K562 (cell line): ENCODE data around the gene C22orf39. TPM values are rescaled to one million over a fixed set of nuclear protein-coding genes. Genes with fewer than 3 reads are reported as not detected.

Source experiments
- FOXO4 ChIP-seq: fragments of 450-650 bp; formaldehyde crosslinking; IDR thresholded peaks from 2 replicates; pipeline ENCODE4 v1.4.0; 2020; ENCODE audit warnings: mild to moderate bottlenecking, moderate library complexity
- KLF16 ChIP-seq: IDR thresholded peaks from 2 replicates; pipeline ENCODE4 v1.6.1; 2016; ENCODE audit warnings: antibody characterized with exemption
- MXI1 ChIP-seq: IDR thresholded peaks from 2 replicates; pipeline ENCODE4 v1.6.1; 2011; ENCODE audit warnings: low read depth, mild to moderate bottlenecking, improper control_type of control experiment, low read length
- PHB ChIP-seq: fragments of 250-450 bp; sonication (Bioruptor Pico); IDR thresholded peaks from 2 replicates; pipeline ENCODE4 v1.5.0; 2021
- POLR2A ChIP-seq: fragments of 450-650 bp; conservative IDR thresholded peaks from 2 replicates; pipeline ENCODE4 v1.6.1; 2016
- RAD21 ChIP-seq, 2 experiments: fragments of 250-450 bp in 1 of 2; fragments of 450-650 bp in 1 of 2; sonication (Bioruptor Pico) in 1 of 2; formaldehyde crosslinking in 1 of 2; IDR thresholded peaks in 1 of 2; conservative IDR thresholded peaks in 1 of 2; 2 replicates each; pipeline versions ENCODE4 v1.4.0 to v1.8.0; 2020 to 2022; ENCODE audit warnings: mild to moderate bottlenecking in 2 of 2, moderate library complexity in 1 of 2
- RAD51 ChIP-seq: fragments of 450-650 bp; IDR thresholded peaks from 2 replicates; pipeline ENCODE4 v1.7.1; 2016; ENCODE audit warnings: low read depth, mild to moderate bottlenecking, borderline replicate concordance
- SOX6 ChIP-seq: fragments of 450-650 bp; IDR thresholded peaks from 2 replicates; pipeline ENCODE4 v1.6.1; 2014; ENCODE audit warnings: mild to moderate bottlenecking
- SRF ChIP-seq, 2 experiments: fragments of 250-450, 450-650 bp in 1 of 2; sonication (Bioruptor Pico) in 1 of 2; sonication (generic) in 1 of 2; formaldehyde crosslinking; IDR thresholded peaks; 2 replicates each; pipeline versions ENCODE4 v1.5.0 to v1.5.1; 2020 to 2022; ENCODE audit warnings: mild to moderate bottlenecking in 1 of 2, missing genetic modification reagents in 1 of 2
- SUPT5H ChIP-seq: fragments of 450-650 bp; IDR thresholded peaks from 2 replicates; pipeline ENCODE4 v1.6.1; 2016
- YBX1 ChIP-seq: fragments of 450-650 bp; IDR thresholded peaks from 2 replicates; pipeline ENCODE4 v1.7.1; 2016; ENCODE audit warnings: mild to moderate bottlenecking
- ZBTB40 ChIP-seq, 2 experiments: fragments of 450-650 bp in 1 of 2; sonication (generic) in 1 of 2; formaldehyde crosslinking in 1 of 2; IDR thresholded peaks; 2 replicates each; pipeline versions ENCODE4 v1.7.1 to v1.9.0; 2016 to 2022; ENCODE audit warnings: inconsistent platforms in 1 of 2, mild to moderate bottlenecking in 1 of 2, missing genetic modification reagents in 1 of 2
- ZFPM2 ChIP-seq: fragments of 250-450 bp; sonication (Bioruptor Pico); IDR thresholded peaks from 2 replicates; pipeline ENCODE4 v1.5.1; 2022; ENCODE audit warnings: mild to moderate bottlenecking
- ZNF174 ChIP-seq: fragments of 250-450 bp; sonication (Bioruptor Pico); IDR thresholded peaks from 2 replicates; pipeline ENCODE4 v1.4.0; 2020; ENCODE audit warnings: mild to moderate bottlenecking
- ZNF316 ChIP-seq: fragments of 450-650 bp; IDR thresholded peaks from 2 replicates; pipeline ENCODE4 v1.6.1; 2016
- ZNF444 ChIP-seq: fragments of 250-450 bp; sonication (Bioruptor Pico); IDR thresholded peaks from 2 replicates; pipeline ENCODE4 v1.4.0; 2020; ENCODE audit warnings: mild to moderate bottlenecking, moderate library complexity
- ZSCAN32 ChIP-seq: fragments of 450-650 bp; formaldehyde crosslinking; IDR thresholded peaks from 2 replicates; pipeline ENCODE4 v1.4.0; 2020; ENCODE audit warnings: mild to moderate bottlenecking, moderate library complexity
- ZZZ3 ChIP-seq: fragments of 450-650 bp; IDR thresholded peaks from 2 replicates; pipeline ENCODE4 v1.6.1; 2016; ENCODE audit warnings: antibody characterized with exemption, mild to moderate bottlenecking, moderate library complexity
- polyA plus RNA-seq, 8 experiments: library from polyadenylated mRNA; depleted of rRNA in 4 of 8; stranded (reverse) in 5 of 8; unstranded in 3 of 8; fragments of >200 nt; fragmentation: Nextera tagmentation in 2 of 8; fragmentation: Illumina TruSeq in 1 of 8; extraction: Ambion mirVana in 2 of 8; extraction: Trizol in 1 of 8; gene quantifications; 2 replicates each; pipeline versions ENCODE4 v1.2.1 to v1.2.3, GENCODE V29; 2011 to 2014; ENCODE audit warnings: inconsistent platforms in 1 of 8, missing spikeins in 1 of 8
- total RNA-seq, 7 experiments: library from RNA; depleted of rRNA in 6 of 7; stranded (reverse); fragments of >200 nt in 6 of 7; fragmentation: Illumina TruSeq in 2 of 7; extraction: Trizol in 2 of 7; gene quantifications; 2 replicates each; pipeline versions ENCODE4 v1.2.1 to v1.2.3, GENCODE V29; 2011 to 2021; ENCODE audit warnings: low replicate concordance in 1 of 7
- TF ChIP-seq, protein P1 (sequence below): sonication (generic); formaldehyde crosslinking; IDR thresholded peaks from 2 replicates; pipeline ENCODE4 v1.8.0; 2022; ENCODE audit warnings: mild to moderate bottlenecking, low read depth, missing genetic modification reagents

Gene C22orf39
- total and polyA plus RNA-seq, 9 of the 15 experiments (the other 6 are each of a cell fraction or from before 2014, with no cell fraction given) = 20.4 to 139 (median 66.8) TPM

DNA sequence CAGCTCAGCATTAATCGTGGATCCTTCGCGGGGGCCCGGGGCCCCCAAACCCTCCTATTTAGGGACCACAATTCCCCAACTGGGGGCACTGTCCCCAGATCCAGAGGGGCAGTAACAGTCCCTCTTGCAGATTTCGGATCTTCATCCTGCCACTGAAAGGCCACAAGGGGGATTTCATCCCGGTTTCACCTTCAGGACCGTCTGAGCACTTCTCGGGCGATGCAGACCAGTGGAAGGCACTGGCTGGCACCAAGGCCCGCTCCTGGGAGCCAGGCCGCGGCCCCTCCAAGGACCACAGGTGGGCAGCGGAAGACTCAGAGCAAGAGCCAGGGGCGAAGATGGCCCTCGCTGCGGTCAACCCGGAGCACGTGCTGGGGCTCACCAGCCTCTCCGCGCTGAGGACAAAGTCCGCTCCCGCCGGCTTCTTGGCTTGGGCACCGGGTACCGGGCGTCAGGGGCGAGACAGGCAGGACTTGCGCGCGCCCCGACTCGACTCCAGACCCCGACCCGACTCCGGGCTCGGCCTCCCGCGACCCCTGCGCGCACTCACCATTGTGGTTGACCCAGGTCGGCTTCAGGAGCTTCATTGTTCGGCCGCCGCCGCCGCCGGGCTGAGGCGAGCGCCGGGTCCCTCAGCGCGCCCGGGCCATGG is 16.5 kb downstream of the C22orf39 start (continued):
- TF ChIP-seq ZBTB40 (IDR thresholded peaks at IDR 0.05) = no peak
- TF ChIP-seq ZBTB40 (CRISPR knock-in tag; IDR thresholded peaks at IDR 0.05) = no peak
- no peak for TF ChIP-seq RAD51
- TF ChIP-seq POLR2A = no peak
- peak; percentile 49; the same call in 1 of the 2 replicates for TF ChIP-seq MXI1
- TF ChIP-seq, protein P1, sequence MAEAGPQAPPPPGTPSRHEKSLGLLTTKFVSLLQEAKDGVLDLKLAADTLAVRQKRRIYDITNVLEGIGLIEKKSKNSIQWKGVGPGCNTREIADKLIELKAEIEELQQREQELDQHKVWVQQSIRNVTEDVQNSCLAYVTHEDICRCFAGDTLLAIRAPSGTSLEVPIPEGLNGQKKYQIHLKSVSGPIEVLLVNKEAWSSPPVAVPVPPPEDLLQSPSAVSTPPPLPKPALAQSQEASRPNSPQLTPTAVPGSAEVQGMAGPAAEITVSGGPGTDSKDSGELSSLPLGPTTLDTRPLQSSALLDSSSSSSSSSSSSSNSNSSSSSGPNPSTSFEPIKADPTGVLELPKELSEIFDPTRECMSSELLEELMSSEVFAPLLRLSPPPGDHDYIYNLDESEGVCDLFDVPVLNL (CRISPR knock-in tag) = no peak
- no peak for TF ChIP-seq ZSCAN32 (CRISPR knock-in tag)
- no peak for TF ChIP-seq ZZZ3
- TF ChIP-seq ZNF316 = no peak
- TF ChIP-seq FOXO4 (CRISPR knock-in tag) = no peak
- peak in 1 of 2 experiments; percentile 54; a peak in 2 of 4 replicates for TF ChIP-seq SRF (CRISPR knock-in tag; IDR thresholded peaks at IDR 0.05)
- no peak for TF ChIP-seq SOX6
- no peak for TF ChIP-seq YBX1
- TF ChIP-seq KLF16 = no peak
- TF ChIP-seq ZFPM2 (CRISPR knock-in tag) = peak; percentile 70; the same call in 1 of the 2 replicates
- peak in 1 of 2 experiments; percentile 34; a peak in 3 of 4 replicates for TF ChIP-seq RAD21 (CRISPR knock-in tag; conservative IDR thresholded peaks at IDR 0.05 in 1 of 2, IDR thresholded peaks at IDR 0.05 in 1 of 2)
- TF ChIP-seq ZNF444 (CRISPR knock-in tag) = no peak
- no peak for TF ChIP-seq SUPT5H
- no peak for TF ChIP-seq ZNF174 (CRISPR knock-in tag)
- peak; percentile 54 for TF ChIP-seq PHB (CRISPR knock-in tag)
